ENCODE measurements around the gene DNM2. TPM values are rescaled to one million over a fixed set of nuclear protein-coding genes. Genes with fewer than 3 reads are reported as not detected.
A peak's percentile ranks its signal among the peaks of the same experiment; 100 is the strongest.

DNM2 gene
- total and polyA plus RNA-seq, 9 of the 15 experiments (the other 6 are each of a cell fraction or from before 2014, with no cell fraction given) = 2.2 to 161 (median 72.6) TPM

DNA sequence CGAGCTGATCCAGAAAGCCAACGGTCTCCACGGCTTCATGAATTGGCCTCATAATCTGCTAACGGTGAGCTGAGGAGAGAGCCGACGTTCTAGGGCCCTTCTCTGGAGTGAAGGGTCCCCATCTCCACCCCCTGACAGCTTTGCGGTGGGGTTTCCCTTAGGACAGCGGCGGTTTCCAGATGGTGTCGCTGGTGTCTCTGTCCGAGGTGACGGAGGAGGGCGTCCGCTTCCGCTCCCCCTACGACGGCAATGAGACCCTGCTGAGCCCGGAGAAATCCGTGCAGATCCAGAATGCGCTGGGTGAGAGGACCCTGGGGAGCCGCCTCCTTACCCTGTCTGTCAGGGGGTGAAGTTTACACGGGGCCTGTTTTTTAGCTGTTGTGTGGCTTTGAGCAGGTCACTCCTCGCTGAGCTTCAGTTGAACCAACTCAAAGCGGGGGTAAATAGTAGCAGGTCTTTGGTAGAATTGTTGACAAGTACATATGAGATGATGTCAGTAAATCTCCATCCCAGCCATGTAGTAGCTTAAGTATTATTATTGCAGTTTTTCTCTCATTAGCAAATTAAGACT, 15.8 kb upstream of the DNM2 start (continued):
- TF ChIP-seq TCF3 (CRISPR knock-in tag; IDR thresholded peaks at IDR 0.05) (no peak), ZKSCAN3 (CRISPR knock-in tag; IDR thresholded peaks at IDR 0.05) (no peak), EHMT2 (IDR thresholded peaks at IDR 0.05) (peak; percentile 53; the same call in 1 of the 2 replicates), ETV1 (tag; conservative IDR thresholded peaks at IDR 0.05; ENCODE audit: low read depth) (peak; percentile 60), COPS2 (conservative IDR thresholded peaks at IDR 0.05) (no peak), NCOA1 (IDR thresholded peaks at IDR 0.05; ENCODE audit: low read depth) (0 out of 2 replicates have a peak, but pooled peaks have one; percentile 42), STAG1 (CRISPR knock-in tag; IDR thresholded peaks at IDR 0.05; ENCODE audit: borderline replicate concordance) (peak; percentile 56; the same call in 1 of the 2 replicates), ZKSCAN1 (IDR thresholded peaks at IDR 0.05; ENCODE audit: low read depth, low read length) (no peak), MAFK (IDR thresholded peaks at IDR 0.05; ENCODE audit: low read length) (no peak)
- TF ChIP-seq, protein P1, sequence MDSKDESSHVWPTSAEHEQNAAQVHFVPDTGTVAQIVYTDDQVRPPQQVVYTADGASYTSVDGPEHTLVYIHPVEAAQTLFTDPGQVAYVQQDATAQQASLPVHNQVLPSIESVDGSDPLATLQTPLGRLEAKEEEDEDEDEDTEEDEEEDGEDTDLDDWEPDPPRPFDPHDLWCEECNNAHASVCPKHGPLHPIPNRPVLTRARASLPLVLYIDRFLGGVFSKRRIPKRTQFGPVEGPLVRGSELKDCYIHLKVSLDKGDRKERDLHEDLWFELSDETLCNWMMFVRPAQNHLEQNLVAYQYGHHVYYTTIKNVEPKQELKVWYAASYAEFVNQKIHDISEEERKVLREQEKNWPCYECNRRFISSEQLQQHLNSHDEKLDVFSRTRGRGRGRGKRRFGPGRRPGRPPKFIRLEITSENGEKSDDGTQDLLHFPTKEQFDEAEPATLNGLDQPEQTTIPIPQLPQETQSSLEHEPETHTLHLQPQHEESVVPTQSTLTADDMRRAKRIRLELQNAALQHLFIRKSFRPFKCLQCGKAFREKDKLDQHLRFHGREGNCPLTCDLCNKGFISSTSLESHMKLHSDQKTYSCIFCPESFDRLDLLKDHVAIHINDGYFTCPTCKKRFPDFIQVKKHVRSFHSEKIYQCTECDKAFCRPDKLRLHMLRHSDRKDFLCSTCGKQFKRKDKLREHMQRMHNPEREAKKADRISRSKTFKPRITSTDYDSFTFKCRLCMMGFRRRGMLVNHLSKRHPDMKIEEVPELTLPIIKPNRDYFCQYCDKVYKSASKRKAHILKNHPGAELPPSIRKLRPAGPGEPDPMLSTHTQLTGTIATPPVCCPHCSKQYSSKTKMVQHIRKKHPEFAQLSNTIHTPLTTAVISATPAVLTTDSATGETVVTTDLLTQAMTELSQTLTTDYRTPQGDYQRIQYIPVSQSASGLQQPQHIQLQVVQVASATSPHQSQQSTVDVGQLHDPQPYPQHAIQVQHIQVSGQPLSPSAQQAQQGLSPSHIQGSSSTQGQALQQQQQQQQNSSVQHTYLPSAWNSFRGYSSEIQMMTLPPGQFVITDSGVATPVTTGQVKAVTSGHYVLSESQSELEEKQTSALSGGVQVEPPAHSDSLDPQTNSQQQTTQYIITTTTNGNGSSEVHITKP (IDR thresholded peaks at IDR 0.05; ENCODE audit: partially characterized antibody) = peak; percentile 93
- TF ChIP-seq, protein P2, sequence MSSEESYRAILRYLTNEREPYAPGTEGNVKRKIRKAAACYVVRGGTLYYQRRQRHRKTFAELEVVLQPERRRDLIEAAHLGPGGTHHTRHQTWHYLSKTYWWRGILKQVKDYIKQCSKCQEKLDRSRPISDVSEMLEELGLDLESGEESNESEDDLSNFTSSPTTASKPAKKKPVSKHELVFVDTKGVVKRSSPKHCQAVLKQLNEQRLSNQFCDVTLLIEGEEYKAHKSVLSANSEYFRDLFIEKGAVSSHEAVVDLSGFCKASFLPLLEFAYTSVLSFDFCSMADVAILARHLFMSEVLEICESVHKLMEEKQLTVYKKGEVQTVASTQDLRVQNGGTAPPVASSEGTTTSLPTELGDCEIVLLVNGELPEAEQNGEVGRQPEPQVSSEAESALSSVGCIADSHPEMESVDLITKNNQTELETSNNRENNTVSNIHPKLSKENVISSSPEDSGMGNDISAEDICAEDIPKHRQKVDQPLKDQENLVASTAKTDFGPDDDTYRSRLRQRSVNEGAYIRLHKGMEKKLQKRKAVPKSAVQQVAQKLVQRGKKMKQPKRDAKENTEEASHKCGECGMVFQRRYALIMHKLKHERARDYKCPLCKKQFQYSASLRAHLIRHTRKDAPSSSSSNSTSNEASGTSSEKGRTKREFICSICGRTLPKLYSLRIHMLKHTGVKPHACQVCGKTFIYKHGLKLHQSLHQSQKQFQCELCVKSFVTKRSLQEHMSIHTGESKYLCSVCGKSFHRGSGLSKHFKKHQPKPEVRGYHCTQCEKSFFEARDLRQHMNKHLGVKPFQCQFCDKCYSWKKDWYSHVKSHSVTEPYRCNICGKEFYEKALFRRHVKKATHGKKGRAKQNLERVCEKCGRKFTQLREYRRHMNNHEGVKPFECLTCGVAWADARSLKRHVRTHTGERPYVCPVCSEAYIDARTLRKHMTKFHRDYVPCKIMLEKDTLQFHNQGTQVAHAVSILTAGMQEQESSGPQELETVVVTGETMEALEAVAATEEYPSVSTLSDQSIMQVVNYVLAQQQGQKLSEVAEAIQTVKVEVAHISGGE (CRISPR knock-in tag; IDR thresholded peaks at IDR 0.05) = peak in 1 of 3 experiments; percentile 71; a peak in 1 of 6 replicates
- TF ChIP-seq, protein P3, sequence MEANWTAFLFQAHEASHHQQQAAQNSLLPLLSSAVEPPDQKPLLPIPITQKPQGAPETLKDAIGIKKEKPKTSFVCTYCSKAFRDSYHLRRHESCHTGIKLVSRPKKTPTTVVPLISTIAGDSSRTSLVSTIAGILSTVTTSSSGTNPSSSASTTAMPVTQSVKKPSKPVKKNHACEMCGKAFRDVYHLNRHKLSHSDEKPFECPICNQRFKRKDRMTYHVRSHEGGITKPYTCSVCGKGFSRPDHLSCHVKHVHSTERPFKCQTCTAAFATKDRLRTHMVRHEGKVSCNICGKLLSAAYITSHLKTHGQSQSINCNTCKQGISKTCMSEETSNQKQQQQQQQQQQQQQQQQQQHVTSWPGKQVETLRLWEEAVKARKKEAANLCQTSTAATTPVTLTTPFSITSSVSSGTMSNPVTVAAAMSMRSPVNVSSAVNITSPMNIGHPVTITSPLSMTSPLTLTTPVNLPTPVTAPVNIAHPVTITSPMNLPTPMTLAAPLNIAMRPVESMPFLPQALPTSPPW (CRISPR knock-in tag; IDR thresholded peaks at IDR 0.05) = no peak
- TF ChIP-seq, protein P4, sequence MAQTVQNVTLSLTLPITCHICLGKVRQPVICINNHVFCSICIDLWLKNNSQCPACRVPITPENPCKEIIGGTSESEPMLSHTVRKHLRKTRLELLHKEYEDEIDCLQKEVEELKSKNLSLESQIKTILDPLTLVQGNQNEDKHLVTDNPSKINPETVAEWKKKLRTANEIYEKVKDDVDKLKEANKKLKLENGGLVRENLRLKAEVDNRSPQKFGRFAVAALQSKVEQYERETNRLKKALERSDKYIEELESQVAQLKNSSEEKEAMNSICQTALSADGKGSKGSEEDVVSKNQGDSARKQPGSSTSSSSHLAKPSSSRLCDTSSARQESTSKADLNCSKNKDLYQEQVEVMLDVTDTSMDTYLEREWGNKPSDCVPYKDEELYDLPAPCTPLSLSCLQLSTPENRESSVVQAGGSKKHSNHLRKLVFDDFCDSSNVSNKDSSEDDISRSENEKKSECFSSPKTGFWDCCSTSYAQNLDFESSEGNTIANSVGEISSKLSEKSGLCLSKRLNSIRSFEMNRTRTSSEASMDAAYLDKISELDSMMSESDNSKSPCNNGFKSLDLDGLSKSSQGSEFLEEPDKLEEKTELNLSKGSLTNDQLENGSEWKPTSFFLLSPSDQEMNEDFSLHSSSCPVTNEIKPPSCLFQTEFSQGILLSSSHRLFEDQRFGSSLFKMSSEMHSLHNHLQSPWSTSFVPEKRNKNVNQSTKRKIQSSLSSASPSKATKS (CRISPR knock-in tag; IDR thresholded peaks at IDR 0.05) = no peak
- TF ChIP-seq, protein P5, sequence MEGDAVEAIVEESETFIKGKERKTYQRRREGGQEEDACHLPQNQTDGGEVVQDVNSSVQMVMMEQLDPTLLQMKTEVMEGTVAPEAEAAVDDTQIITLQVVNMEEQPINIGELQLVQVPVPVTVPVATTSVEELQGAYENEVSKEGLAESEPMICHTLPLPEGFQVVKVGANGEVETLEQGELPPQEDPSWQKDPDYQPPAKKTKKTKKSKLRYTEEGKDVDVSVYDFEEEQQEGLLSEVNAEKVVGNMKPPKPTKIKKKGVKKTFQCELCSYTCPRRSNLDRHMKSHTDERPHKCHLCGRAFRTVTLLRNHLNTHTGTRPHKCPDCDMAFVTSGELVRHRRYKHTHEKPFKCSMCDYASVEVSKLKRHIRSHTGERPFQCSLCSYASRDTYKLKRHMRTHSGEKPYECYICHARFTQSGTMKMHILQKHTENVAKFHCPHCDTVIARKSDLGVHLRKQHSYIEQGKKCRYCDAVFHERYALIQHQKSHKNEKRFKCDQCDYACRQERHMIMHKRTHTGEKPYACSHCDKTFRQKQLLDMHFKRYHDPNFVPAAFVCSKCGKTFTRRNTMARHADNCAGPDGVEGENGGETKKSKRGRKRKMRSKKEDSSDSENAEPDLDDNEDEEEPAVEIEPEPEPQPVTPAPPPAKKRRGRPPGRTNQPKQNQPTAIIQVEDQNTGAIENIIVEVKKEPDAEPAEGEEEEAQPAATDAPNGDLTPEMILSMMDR (IDR thresholded peaks at IDR 0.05 in 2 of 3, conservative IDR thresholded peaks at IDR 0.05 in 1 of 3; ENCODE audit: insufficient read depth in 2 of 3, low read depth in 1 of 3, low read length in 3 of 3) = peak; percentile 52 to 61 (median 57); a peak in 5 of 6 replicates
